GM12878 (cell line): ENCODE measurements around the gene ELK4.

Experiments used
- GABPA ChIP-seq: IDR thresholded peaks from 2 replicates; pipeline ENCODE4 v1.6.1; 2014; ENCODE audit warnings: antibody characterized with exemption, low read depth, mild to moderate bottlenecking, inconsistent platforms
- POLR2A ChIP-seq: IDR thresholded peaks from 2 replicates; pipeline ENCODE4 v1.6.1; 2011; ENCODE audit warnings: low read depth, mild to moderate bottlenecking, low read length
- POLR2AphosphoS5 ChIP-seq: IDR thresholded peaks from 2 replicates; pipeline ENCODE4 v1.6.1; 2011; ENCODE audit warnings: mild to moderate bottlenecking, low read length, inconsistent platforms
- TF ChIP-seq, protein P1 (sequence below), 3 experiments: IDR thresholded peaks in 2 of 3; conservative IDR thresholded peaks in 1 of 3; 2 replicates each; pipeline ENCODE4 v1.5.1; 2011; ENCODE audit warnings: low read depth in 3 of 3, low read length in 3 of 3, mild to moderate bottlenecking in 3 of 3, control low read depth in 2 of 3, moderate library complexity in 2 of 3, inconsistent platforms in 1 of 3, mixed read lengths in 1 of 3; ENCODE audit not compliant: control insufficient read depth in 2 of 3, insufficient read depth in 1 of 3; ENCODE audit errors: extremely low read depth in 1 of 3

DNA sequence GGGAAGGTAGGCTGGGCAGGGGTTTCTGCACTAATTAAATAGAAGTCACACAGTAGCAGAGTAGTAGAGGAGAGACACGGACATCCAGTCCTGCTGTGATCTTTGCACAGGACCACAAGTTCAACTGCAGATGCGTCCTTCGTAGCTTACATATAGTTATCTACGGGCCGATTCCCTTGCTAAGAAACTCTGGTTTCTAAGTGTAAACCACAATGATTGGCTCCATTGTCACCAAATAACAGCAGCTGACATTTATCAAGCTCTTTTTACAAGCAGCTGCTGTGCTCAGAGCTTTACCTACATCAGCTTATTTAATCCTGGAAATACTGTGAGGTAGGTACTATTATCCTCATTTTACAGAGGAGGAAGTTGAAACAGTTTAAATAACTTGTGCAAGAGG is 45.4 kb upstream of the ELK4 start:
- TF ChIP-seq GABPA: no peak
- TF ChIP-seq, protein P1, sequence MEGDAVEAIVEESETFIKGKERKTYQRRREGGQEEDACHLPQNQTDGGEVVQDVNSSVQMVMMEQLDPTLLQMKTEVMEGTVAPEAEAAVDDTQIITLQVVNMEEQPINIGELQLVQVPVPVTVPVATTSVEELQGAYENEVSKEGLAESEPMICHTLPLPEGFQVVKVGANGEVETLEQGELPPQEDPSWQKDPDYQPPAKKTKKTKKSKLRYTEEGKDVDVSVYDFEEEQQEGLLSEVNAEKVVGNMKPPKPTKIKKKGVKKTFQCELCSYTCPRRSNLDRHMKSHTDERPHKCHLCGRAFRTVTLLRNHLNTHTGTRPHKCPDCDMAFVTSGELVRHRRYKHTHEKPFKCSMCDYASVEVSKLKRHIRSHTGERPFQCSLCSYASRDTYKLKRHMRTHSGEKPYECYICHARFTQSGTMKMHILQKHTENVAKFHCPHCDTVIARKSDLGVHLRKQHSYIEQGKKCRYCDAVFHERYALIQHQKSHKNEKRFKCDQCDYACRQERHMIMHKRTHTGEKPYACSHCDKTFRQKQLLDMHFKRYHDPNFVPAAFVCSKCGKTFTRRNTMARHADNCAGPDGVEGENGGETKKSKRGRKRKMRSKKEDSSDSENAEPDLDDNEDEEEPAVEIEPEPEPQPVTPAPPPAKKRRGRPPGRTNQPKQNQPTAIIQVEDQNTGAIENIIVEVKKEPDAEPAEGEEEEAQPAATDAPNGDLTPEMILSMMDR (IDR thresholded peaks at IDR 0.05 in 2 of 3, conservative IDR thresholded peaks at IDR 0.05 in 1 of 3; ENCODE audit: control insufficient read depth in 2 of 3, extremely low read depth in 1 of 3, insufficient read depth in 1 of 3, low read depth in 3 of 3, low read length in 3 of 3): no peak
- TF ChIP-seq POLR2A: no peak
- TF ChIP-seq POLR2AphosphoS5: no peak
